Neural progenitor cell (in vitro differentiated cells): ENCODE data around the gene GREM2. TPM values are rescaled to one million over a fixed set of nuclear protein-coding genes. Genes with fewer than 3 reads are reported as not detected.

ENCODE experiments used
- DNase-seq: peaks from one replicate; pipeline ENCODE4 v3.0.0-alpha.2; 2016; ENCODE audit warnings: low spot score
- H2AFZ ChIP-seq: fragments of 200-600 bp; sonication (generic); replicated peaks from 2 replicates; pipeline ENCODE4 v1.6.1; 2016; ENCODE audit warnings: antibody characterized with exemption
- H3F3A ChIP-seq: fragments of 200-600 bp; sonication (generic); 2 replicates; pipeline ENCODE4 v1.6.1; 2016; ENCODE audit warnings: antibody characterized with exemption, low read depth
- H3K27ac ChIP-seq: fragments of 200-600 bp; sonication (generic); 2 replicates; pipeline ENCODE4 v1.5.1; 2016; ENCODE audit warnings: mild to moderate bottlenecking
- H3K27me3 ChIP-seq: fragments of 200-600 bp; sonication (generic); 2 replicates; pipeline ENCODE4 v1.6.1; 2016; ENCODE audit warnings: mild to moderate bottlenecking, moderate library complexity
- H3K36me3 ChIP-seq: fragments of 200-600 bp; sonication (generic); 2 replicates; pipeline ENCODE4 v1.5.1; 2016
- H3K4me1 ChIP-seq: fragments of 200-600 bp; sonication (generic); 2 replicates; pipeline ENCODE4 v1.6.1; 2016; ENCODE audit warnings: mixed run types
- H3K4me2 ChIP-seq: fragments of 200-600 bp; sonication (generic); 2 replicates; pipeline ENCODE4 v1.6.1; 2016
- H3K4me3 ChIP-seq: fragments of 200-600 bp; sonication (generic); 2 replicates; pipeline ENCODE4 v1.5.1; 2016
- H3K79me2 ChIP-seq: fragments of 200-600 bp; sonication (generic); 2 replicates; pipeline ENCODE4 v1.6.1; 2016; ENCODE audit warnings: low read depth
- H3K9ac ChIP-seq: fragments of 200-600 bp; sonication (generic); 2 replicates; pipeline ENCODE4 v1.6.1; 2016
- H3K9me3 ChIP-seq: fragments of 200-600 bp; sonication (generic); 2 replicates; pipeline ENCODE4 v1.5.1; 2016; ENCODE audit warnings: low read depth
- H4K20me1 ChIP-seq: fragments of 200-600 bp; sonication (generic); 2 replicates; pipeline ENCODE4 v1.6.1; 2016; ENCODE audit warnings: low read depth
- H3K27ac Mint-ChIP-seq: 3 replicates; pipeline ENCODE4 v1.8.0; 2021; ENCODE audit warnings: mixed read lengths
- H3K27me3 Mint-ChIP-seq: 2 replicates; pipeline ENCODE4 v1.8.0; 2022; ENCODE audit warnings: low read depth, mild to moderate bottlenecking, inconsistent platforms, moderate library complexity, mixed read lengths; ENCODE audit not compliant: insufficient read depth
- H3K36me3 Mint-ChIP-seq: 3 replicates; pipeline ENCODE4 v1.8.0; 2021; ENCODE audit warnings: mixed read lengths
- H3K4me1 Mint-ChIP-seq: 3 replicates; pipeline ENCODE4 v1.8.0; 2021; ENCODE audit warnings: mixed read lengths
- H3K4me3 Mint-ChIP-seq: 3 replicates; pipeline ENCODE4 v1.8.0; 2021; ENCODE audit warnings: mild to moderate bottlenecking, moderate library complexity, mixed read lengths
- H3K9me3 Mint-ChIP-seq: 3 replicates; pipeline ENCODE4 v1.8.0; 2020; ENCODE audit warnings: mixed read lengths
- EZH2 ChIP-seq: fragments of 200-600 bp; sonication (generic); IDR thresholded peaks from 2 replicates; pipeline ENCODE4 v1.6.1; 2017; ENCODE audit warnings: antibody characterized with exemption, mild to moderate bottlenecking, moderate library complexity
- EZH2phosphoT487 ChIP-seq: fragments of 200-600 bp; sonication (generic); IDR thresholded peaks from 2 replicates; pipeline ENCODE4 v1.6.1; 2017; ENCODE audit warnings: antibody characterized with exemption
- total RNA-seq: library from RNA; depleted of rRNA; stranded (reverse); fragments of >200 nt; gene quantifications from 2 replicates; pipeline ENCODE4 v1.2.3, GENCODE V29; 2015; ENCODE audit warnings: low replicate concordance
- TF ChIP-seq, protein P1 (sequence below): fragments of 200-600 bp; sonication (generic); IDR thresholded peaks from 2 replicates; pipeline ENCODE4 v1.5.1; 2017; ENCODE audit warnings: antibody characterized with exemption, mild to moderate bottlenecking

The GREM2 gene
- total RNA-seq = not detected in 2 replicates

DNA sequence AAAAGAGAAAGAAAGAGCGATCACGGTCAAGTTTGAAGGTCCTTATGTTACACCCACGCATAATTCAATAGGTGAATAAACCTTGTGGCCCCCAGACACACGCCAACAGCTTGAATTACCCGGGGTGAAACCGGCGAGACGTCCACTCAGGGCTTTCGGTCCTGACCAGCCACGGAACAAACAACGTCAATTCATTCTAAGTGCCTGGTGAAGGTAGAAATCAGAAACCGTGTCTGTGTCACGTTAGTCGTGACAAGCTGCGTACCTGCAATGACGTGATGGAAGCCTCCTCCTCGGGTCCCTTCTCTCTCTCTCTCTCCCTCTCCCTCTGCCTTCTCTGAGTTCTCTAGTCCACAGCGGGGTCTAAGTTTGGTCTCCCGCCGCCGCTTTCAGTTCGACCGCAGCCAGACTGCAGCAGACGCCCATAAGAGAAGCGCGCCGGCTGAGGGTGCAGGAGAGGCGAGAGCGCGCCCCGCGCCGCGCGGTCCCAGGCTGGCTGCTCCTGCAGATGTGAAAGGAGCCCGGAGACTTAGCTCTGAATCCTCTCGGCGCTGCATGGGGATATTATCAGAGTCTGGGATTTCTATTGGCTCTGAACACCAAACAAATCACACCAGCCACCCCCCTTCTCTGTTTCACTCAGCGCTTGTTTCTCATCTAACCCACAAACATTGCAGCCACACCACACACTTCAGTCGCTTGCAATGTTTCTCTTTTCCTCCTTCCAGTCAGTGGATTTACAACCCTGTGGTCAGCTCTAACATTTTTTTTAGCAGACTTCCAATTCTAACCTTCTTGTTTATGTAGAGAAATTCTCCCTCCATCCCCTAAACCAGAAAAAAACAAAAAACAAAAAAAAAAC is at the start of gene GREM2:
GREM2 (minus strand) TSS at position 537 of the 862 bp plus-strand sequence. CDS start 118,680 bp downstream, outside the sequence.
- Mint-ChIP-seq H3K27ac (peak within 1 kb of the TSS; percentile 70), H3K4me1 (peaks cover 45% of the 10 kb centered on the region)
- H3K27ac ChIP-seq = no peak within 1 kb of the TSS

DNA sequence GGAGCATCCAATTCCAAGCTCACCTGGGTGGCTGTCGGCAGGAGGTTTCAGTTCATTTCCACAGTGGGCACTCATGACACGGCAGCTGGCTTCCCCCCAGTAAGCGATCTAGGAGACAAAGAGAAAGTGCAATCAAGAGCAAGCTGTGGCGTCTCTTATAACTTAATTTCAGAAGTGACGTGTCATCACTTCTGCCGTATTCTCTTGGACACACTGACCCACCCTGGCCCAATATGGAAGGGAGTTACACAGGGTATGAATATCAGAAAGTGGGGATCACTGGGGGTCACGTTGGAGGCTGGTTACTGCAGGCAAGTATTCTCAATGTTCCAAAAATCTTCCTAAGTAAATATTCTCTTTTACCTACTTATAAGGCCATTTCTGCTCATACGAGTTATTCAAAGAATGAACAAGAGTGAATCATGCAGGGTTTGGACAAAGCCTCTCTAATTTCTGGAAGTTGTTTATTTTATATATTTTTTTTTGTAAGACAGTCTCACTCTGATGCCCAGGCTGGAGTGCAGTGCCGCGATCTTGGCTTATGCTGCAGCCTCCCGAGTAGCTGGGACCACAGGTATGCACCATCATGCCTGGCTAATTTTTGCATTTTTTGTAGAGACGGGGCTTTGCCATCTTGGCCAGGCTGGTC is 46.5 kb upstream of the GREM2 start:
- Mint-ChIP-seq H3K27me3 (peaks cover 5% of the 10 kb centered on the region), H3K4me1 (peaks cover 3% of the 10 kb centered on the region), H3K27ac (no peak overlapping the region), H3K9me3 (no peaks in the 10 kb centered on the region), H3K4me3 (no peak overlapping the region), H3K36me3 (no peaks in the 10 kb centered on the region)
- Histone ChIP-seq H3K4me3 (no peak overlapping the region), H3K9ac (no peak overlapping the region), H2AFZ (no peak overlapping the region), H3K27me3 (no peaks in the 10 kb centered on the region), H3K4me2 (no peak overlapping the region), H3K4me1 (no peaks in the 10 kb centered on the region), H3K79me2 (no peaks in the 10 kb centered on the region), H4K20me1 (no peaks in the 10 kb centered on the region), H3F3A (no peaks in the 10 kb centered on the region), H3K36me3 (no peaks in the 10 kb centered on the region), H3K27ac (no peak overlapping the region), H3K9me3 (no peaks in the 10 kb centered on the region)
- TF ChIP-seq EZH2 = no peak
- no peak for TF ChIP-seq EZH2phosphoT487
- TF ChIP-seq, protein P1, sequence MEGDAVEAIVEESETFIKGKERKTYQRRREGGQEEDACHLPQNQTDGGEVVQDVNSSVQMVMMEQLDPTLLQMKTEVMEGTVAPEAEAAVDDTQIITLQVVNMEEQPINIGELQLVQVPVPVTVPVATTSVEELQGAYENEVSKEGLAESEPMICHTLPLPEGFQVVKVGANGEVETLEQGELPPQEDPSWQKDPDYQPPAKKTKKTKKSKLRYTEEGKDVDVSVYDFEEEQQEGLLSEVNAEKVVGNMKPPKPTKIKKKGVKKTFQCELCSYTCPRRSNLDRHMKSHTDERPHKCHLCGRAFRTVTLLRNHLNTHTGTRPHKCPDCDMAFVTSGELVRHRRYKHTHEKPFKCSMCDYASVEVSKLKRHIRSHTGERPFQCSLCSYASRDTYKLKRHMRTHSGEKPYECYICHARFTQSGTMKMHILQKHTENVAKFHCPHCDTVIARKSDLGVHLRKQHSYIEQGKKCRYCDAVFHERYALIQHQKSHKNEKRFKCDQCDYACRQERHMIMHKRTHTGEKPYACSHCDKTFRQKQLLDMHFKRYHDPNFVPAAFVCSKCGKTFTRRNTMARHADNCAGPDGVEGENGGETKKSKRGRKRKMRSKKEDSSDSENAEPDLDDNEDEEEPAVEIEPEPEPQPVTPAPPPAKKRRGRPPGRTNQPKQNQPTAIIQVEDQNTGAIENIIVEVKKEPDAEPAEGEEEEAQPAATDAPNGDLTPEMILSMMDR = no peak
- DNase-seq = no peak

More for the DNA sequence above, at the start of gene GREM2:
- Histone ChIP-seq H2AFZ (peak within 1 kb of the TSS; percentile 73), H3K36me3 (no peaks in the 10 kb centered on the region), H3K27me3 (peaks cover 42% of the 10 kb centered on the region), H3K79me2 (no peaks in the 10 kb centered on the region), H3K4me3 (peak within 1 kb of the TSS; percentile 61), H3K4me1 (peaks cover 3% of the 10 kb centered on the region), H3F3A (peaks cover 3% of the 10 kb centered on the region), H3K9me3 (no peaks in the 10 kb centered on the region), H3K4me2 (peak within 1 kb of the TSS; percentile 95), H3K9ac (no peak within 1 kb of the TSS), H4K20me1 (no peaks in the 10 kb centered on the region)
- H3K36me3 Mint-ChIP-seq = no peaks in the 10 kb centered on the region
- H3K27me3 Mint-ChIP-seq = peaks cover 7% of the 10 kb centered on the region
- H3K4me3 Mint-ChIP-seq = peak within 1 kb of the TSS; percentile 94
- no peaks in the 10 kb centered on the region for H3K9me3 Mint-ChIP-seq
- TF ChIP-seq, protein P1 = no peak
- DNase-seq = peak; percentile 85

DNA sequence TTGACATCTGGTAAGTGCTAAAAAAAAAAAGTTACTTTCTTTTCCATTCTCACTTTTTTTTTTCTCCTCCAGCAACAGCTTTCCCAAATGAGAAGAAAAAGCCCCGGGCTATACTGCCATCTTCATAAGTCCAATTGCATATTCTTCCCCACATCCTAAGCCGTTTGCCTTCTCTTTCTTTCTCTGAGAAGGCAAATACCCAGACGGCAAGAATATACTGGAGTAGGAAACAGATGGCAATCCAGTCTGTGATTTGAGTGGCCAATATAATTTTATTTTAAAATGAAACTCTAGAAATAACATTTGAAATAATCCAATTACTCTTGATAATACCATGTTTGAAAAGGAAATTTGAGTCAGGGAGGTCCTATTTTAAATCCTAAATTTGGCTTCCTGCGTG is 44.6 kb upstream of the GREM2 start:
- Histone ChIP-seq H3K4me1 (no peaks in the 10 kb centered on the region), H3K79me2 (no peaks in the 10 kb centered on the region), H3K36me3 (no peaks in the 10 kb centered on the region), H3K9ac (no peak overlapping the region), H3K9me3 (no peaks in the 10 kb centered on the region), H2AFZ (no peak overlapping the region), H4K20me1 (no peaks in the 10 kb centered on the region), H3K4me2 (no peak overlapping the region), H3K27ac (no peak overlapping the region), H3F3A (no peaks in the 10 kb centered on the region), H3K4me3 (no peak overlapping the region), H3K27me3 (no peaks in the 10 kb centered on the region)
- H3K9me3 Mint-ChIP-seq = no peaks in the 10 kb centered on the region
- H3K36me3 Mint-ChIP-seq = no peaks in the 10 kb centered on the region
- TF ChIP-seq, protein P1 = no peak
- TF ChIP-seq EZH2phosphoT487 = no peak
- no peak for TF ChIP-seq EZH2
- H3K27ac Mint-ChIP-seq = no peak overlapping the region
- peaks cover 5% of the 10 kb centered on the region for H3K27me3 Mint-ChIP-seq
- no peak for DNase-seq
- H3K4me3 Mint-ChIP-seq = no peak overlapping the region
- peaks cover 3% of the 10 kb centered on the region for H3K4me1 Mint-ChIP-seq
